HG02588 (cell line): ENCODE results near the gene SUPT5H.

Experiments used
- ATAC-seq: cut with Tn5 transposase; IDR thresholded peaks from one replicate; pipeline ENCODE4 v1.9.1; 2021; ENCODE audit warnings: mild to moderate bottlenecking, moderate library complexity; ENCODE audit not compliant: unreplicated experiment

The SUPT5H gene

GRCh38 chr19:39445196-39446111 is at the start of gene SUPT5H:
SUPT5H (plus strand) TSS chr19:39445582; CDS start chr19:39445891, 309 bp downstream.
- peak; percentile 81 for ATAC-seq

GRCh38 chr19:39397360-39398296 is 47.8 kb upstream of the SUPT5H start:
- peak; percentile 29 for ATAC-seq

- ATAC-seq = no peak
Observed at GRCh38 chr19:39398297-39398864, 47.0 kb upstream of the SUPT5H start.

GRCh38 chr19:39399668-39400050 is 45.7 kb upstream of the SUPT5H start:
- ATAC-seq = no peak

GRCh38 chr19:39400061-39400460 is 45.3 kb upstream of the SUPT5H start:
- ATAC-seq = no peak

- ATAC-seq = no peak
Observed at GRCh38 chr19:39401070-39401548, 44.3 kb upstream of the SUPT5H start.

- no peak for ATAC-seq
Observed at GRCh38 chr19:39401549-39402345, 43.6 kb upstream of the SUPT5H start.

- peak; percentile 32 for ATAC-seq
Observed at GRCh38 chr19:39402346-39403300, 42.8 kb upstream of the SUPT5H start.

- peak; percentile 25 for ATAC-seq
Observed at GRCh38 chr19:39403331-39404312, 41.8 kb upstream of the SUPT5H start.

- no peak for ATAC-seq
Observed at GRCh38 chr19:39405261-39405957, 40.0 kb upstream of the SUPT5H start.

GRCh38 chr19:39405958-39406655 is 39.3 kb upstream of the SUPT5H start:
- no peak for ATAC-seq

GRCh38 chr19:39406656-39407409 is 38.5 kb upstream of the SUPT5H start, which contains the start of gene ZFP36:
ZFP36 (plus strand) TSS chr19:39406847; CDS start chr19:39406905, 58 bp downstream.
- no peak for ATAC-seq

- ATAC-seq = no peak
Observed at GRCh38 chr19:39407410-39407659, 38.0 kb upstream of the SUPT5H start.

GRCh38 chr19:39407660-39408391 is 37.6 kb upstream of the SUPT5H start:
- no peak for ATAC-seq

- no peak for ATAC-seq
Observed at GRCh38 chr19:39408392-39409207, 36.8 kb upstream of the SUPT5H start.
